HG03280 (cell line): ENCODE data around the gene SEPTIN5.

ENCODE experiments used
- ATAC-seq: cut with Tn5 transposase; IDR thresholded peaks from one replicate; pipeline ENCODE4 v1.9.1; 2021; ENCODE audit warnings: mild to moderate bottlenecking, moderate library complexity; ENCODE audit not compliant: unreplicated experiment

The SEPTIN5 gene

DNA sequence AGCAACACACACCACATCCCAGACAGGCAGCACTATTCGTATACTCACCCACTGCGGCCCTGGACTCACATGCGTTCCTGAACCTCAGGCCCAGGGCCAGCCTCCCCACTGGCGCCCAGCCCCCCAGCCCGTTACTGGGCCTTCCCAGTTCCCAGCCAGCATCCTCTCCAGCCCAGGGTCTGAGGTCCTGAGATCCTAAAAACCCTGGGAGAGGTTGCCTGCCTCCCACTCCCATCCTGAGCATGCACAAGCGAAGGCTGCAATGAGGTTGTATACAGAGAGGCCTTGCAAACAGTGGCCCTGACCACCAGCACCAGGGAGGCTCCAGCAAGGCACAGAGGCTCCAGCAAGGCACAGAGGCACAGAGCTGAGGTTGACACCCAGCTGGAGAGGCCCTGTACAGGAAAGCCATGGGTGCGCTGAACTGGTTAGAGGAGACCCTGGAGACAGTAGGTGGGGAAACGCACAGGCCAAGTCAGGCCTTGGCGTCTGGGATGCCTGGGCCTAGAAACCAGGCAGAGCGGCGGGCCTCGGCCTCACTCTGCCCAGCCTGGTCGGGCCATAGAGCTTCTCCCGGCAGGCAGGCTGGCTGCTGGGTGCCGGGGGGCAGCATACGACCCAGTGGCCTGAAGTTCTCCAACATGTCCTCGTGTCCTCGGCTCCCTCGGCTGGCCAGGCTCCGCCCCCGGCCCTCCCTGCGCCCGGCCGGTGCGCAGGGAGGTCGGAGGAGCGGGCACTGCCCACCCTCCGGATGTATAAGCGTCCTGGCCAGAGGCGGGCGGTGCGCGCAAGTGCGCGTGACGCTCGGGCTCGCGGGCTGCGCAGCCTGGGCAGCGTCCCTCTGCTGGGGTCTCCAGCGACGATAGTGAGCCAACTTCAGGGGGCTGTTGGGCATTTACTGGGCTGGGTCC lies 43.9 kb downstream of the SEPTIN5 start:
- ATAC-seq, result no peak

DNA sequence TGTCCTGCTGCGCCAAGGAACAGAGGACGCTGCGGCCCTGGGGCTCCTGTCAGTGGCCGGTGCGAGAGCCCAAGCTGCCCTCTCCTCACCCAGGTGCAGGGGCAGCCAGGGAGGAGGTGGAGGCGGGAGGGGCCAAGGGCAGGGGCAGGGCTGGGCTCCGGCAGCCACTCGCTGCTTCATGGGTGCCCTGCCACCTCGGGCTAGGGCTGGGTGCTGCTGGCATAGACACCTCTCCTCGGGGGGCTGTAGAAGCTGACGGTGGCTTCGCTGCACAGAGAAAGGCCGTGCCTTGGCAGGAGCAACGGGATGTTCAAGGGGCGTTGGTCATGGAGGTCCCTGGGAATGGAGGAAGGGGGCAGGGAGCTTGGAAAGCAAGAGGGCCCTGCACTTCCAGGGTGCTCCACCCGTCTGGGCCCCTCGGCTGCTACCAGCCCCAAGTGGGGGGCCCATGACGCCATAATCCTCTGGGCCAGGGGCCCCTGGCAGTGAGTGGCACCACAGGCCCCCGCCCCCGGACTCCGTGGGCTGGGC lies 44.7 kb downstream of the SEPTIN5 start:
- no peak for ATAC-seq

DNA sequence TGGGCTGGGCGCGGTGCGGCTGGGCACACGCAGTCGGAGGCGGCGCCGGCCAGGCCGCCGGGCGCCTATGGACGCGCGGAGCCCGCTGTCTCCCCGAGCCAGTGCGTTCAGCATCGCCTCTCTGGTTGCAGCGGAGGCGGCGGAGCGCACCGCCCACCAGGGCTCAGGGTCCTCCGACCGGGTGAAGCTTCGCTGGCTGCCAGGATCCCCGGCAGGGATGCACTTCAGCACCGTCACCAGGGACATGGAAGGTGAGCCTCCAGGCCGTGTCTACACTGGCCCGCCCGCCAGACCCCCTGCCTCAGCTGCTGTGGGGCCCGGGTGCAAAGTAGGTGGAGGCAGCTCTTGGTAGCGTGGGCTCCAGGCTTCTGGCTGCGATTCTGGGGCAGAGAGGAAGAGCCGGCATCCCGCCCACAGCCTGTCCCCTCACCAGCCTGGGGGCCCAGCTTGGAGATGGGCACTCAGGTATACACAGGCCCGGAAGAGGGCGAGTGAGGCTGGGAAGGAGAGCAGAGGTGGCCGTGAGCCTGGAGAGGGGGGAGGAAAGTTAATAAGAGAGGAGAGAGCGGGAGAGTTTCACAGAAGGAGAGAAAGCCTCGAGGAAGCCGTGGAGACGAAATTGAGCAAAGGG lies 45.2 kb downstream of the SEPTIN5 start:
- no peak for ATAC-seq

DNA sequence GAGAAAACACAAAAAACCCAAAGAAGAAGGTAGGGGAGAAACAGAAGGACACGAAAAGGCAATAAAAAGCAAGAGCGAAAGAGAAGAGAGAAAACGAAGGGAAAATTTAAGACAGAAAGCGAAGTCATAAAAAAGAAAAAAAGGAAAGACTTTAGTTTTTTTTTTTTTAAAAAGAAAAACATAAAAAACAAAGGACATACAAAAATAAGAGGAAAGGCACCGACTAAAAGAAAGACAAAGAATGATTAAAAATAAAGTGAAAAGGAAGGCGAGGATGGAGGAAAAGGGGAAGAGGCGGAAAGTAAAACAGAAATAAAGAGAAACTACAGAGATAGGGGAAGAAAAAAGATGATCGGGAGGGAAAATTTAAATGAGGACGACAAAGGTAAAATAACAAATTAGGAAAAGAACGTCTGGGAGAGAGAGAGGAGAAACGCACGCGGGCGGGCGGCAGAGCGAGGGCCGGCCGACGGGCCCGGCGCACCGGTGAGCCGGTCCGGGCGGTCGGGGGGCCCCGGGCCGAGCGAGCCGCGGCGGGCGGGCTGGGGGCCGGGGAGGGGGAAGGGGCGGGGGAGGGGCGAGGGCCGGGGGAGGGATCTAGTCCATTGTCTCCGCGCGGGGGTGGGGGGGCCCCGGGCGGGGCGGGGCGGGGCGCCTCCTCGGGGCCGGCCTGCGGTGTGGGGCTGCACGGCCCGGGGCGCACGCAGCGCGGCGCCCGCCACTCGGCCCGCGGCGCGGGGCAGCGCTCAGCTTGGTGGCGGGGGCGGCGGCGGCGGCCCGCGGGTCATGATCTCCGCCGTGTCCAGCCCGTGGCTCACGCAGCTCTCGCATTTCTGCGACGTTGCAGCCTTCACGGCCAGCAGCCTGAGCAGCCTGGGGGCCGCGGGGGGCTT lies 46.0 kb downstream of the SEPTIN5 start, which contains the start of gene TBX1:
Gene TBX1 (plus strand): TSS at position 721 of the 893 bp plus-strand sequence. CDS start 66 bp downstream, at position 787.
- no peak for ATAC-seq

DNA sequence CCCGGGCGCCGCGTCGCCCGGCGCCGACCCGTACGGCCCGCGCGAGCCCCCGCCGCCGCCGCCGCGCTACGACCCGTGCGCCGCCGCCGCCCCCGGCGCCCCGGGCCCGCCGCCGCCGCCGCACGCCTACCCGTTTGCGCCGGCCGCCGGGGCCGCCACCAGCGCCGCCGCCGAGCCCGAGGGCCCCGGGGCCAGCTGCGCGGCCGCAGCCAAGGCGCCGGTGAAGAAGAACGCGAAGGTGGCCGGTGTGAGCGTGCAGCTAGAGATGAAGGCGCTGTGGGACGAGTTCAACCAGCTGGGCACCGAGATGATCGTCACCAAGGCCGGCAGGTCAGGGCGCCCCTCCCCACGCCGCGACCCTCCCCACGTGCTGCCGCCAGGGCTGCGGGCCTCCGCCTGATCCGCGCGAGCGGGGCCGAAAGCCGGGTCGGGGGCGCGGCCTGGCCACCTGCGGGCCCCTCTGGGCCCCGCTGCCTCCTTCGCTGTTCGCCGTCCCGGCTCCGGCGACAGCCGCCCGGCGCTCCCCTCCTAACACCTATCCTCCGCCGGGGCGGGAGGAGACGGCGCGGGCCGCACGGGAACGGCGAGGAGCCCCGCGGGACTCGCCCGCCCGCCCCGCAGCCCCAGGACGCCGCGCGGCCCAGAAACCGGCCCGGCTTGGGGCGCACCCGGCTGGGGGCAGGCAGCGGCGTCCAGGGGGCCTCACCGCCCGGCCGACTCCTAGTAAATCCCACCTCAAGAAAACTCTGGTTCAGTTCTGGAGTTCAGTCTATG lies 46.8 kb downstream of the SEPTIN5 start:
- no peak for ATAC-seq

DNA sequence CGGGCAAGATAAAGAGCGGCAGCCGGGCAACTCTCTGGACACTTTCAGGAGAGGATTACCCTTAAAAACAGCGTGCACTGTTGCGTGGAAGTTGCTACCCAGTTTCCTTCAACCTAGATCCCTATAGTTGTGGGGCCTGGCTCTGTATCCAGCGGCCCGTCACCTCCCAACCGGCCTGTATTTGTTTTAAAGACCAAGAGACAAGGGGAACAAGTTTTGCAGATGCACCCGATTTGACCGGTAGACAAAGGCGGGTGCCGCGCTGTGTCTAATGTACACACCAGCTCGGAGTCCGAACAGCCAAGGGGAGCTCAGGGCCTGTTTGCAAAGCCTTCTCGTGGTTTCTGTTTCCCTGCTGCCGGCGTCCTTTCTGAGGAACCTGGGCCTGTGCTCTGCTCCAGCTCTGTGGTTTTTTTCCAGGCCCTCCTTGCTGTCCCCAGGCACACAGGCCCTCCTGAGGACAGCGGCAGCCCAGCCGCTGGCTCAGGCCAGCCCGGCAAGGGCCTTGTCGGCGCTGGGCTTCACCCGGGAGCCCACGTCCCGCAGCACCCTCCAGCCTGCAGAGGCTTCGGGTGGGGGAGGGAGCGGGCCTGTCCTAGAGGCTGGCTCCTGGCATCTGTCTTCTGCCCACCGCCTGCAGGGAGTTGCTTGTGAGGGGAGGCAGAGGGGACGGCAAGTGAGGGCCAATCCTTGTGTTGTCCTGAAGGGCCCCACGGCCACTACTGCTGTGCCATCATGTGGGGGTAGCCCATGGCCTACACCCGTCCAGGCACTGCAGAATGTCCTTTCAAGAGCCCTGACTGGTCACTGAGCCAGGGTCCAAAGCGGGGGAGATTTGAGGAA lies 47.6 kb downstream of the SEPTIN5 start:
- ATAC-seq, result no peak

DNA sequence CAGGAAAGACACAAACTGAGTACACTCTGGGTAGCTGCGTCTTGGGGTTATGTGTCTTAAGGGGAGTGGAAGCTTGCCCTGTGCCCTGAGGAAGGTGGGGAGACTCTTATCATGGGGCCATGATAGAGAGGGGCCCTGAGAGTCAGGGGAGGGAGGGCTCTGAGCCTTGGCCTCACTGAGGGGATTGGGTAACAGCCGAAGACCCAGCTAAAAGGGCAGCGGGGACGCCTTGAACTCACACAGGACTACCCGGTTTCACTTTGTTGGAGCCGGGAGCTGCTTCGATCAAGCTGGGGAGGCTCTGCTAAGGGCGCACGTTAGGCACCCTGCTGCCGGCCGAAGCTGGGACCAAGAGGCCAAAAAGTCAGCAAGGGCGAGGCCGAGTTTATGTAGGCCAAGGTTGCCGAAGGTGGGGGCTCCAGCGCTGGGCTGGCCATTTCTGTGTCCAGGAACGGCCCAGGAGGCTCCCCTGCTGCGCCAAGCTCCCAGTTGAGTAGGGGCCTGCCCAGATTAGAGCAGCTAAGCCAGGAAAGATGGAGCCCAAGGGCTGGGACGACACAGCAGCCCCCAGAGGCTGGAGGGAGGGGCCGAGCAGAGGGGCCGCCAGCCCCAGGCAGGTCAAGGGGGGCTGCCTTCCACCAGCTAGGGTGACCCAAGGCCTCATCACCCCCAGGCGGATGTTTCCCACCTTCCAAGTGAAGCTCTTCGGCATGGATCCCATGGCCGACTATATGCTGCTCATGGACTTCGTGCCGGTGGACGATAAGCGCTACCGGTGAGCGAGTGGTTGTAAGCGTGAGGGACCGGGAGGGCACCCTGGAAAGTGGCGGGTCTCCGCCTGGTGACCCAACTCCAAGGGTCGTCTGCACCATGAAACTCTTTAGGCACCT lies 48.5 kb downstream of the SEPTIN5 start:
- no peak for ATAC-seq

DNA sequence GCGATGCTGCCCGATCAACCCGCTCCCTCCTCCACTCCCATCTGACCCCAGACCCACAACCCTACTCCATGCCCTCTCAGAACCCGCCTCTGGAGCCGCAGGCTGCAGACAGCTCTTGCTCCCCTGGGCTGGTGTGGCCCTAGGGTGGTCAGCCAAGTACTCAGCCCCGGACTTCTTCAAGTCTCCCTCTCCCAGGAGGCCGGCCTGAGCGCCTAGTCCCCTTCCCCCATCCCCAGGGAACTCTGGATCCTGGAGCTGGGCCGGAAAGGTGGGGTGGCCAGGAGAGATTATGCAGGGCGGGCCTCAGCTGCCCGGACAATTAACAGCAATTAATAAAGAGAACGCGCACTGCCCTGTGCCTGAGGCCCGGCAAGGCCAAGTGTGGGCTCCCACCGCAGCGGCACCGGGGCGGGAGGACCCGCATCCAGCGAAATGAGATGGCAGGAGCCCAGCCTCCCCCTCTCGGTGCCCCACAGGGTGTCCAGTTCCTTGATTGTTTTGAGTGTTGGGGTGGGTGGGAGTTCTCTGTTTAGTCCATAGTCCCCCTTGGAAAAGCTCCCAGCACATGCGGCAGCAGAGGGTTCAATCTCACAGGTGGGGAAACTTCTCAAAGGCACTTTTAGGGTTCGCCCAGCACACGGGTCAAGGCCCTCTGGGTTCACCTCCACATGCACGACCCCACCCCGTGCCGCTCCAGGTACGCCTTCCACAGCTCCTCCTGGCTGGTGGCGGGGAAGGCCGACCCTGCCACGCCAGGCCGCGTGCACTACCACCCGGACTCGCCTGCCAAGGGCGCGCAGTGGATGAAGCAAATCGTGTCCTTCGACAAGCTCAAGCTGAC lies 49.4 kb downstream of the SEPTIN5 start:
- no peak for ATAC-seq

DNA sequence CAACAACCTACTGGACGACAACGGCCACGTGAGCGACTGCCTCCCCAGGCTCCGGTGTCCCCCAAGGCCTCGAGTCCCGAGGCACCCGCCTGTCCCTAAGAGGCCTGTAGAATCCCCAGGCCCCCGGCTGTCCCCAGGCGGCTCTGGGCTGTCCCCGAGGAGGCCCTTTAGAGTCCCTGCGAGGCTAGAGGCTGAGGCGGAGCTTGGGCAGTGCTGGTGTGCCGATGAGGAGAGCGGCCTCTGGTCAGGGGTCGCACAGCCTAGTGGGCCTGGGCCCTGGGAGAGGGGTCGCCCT lies 49.9 kb downstream of the SEPTIN5 start:
- no peak for ATAC-seq

DNA sequence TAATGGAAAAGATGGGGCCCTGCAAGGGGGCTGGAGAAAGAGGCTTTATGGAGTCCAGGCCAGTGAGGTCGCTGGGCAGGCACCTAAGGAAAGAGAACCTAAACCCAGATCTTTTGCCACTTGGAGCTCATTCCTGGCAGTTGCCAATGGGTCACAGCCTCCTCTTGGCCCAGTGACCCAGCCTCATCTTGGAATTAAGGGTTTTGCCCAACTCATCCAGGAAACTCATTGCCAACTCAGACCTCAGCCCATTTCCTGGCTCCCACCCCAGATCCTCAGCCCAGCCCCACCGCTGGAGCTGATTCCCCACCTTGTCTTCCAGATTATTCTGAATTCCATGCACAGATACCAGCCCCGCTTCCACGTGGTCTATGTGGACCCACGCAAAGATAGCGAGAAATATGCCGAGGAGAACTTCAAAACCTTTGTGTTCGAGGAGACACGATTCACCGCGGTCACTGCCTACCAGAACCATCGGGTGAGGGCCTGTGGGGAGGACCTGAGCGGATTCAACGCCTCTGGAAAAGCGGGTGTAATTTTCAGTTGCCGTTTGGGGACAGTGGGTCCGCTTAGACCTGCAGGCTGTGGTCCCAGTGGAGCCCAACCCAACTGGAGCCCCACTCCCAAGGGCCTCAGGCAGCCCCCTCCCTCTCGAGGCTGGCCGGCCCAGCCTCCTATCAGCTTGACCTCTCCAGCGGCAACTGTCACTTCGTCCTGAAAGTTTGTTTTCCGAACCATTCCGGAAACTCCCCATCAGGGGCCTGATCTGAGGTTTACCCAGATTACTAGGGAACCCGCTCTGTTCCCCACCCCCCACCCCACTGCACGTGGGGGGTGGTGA lies 50.6 kb downstream of the SEPTIN5 start:
- ATAC-seq, result no peak

DNA sequence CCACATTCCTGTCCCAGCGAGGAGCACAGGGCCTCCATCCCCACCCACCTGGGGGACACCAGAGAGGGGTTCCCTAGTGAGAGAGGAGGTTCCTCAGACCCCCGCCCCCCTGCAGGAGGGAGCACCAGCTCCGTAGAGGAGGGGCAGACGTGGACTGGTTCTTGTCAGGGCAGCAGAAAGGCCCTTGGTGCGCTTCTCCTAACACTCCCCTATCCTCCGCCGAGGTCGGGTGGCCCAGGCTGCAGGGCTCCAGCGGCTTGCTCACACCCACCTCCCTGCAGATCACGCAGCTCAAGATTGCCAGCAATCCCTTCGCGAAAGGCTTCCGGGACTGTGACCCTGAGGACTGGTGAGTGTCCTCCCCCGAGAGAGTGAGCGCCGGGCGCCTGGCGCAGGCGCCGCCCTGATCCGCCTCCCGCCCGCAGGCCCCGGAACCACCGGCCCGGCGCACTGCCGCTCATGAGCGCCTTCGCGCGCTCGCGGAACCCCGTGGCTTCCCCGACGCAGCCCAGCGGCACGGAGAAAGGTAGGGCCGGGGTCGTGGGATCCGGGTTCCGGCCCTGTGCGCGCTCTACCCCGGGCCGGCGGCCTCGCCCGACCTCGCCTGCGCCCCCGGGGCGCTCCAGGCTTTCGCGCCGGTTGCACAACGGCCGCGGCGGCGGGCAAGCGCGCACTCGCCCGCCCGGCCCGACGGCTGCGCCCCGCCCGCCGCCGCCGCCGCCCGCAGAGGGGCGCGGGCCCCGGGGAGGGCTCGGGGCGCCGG lies 51.4 kb downstream of the SEPTIN5 start:
- no peak for ATAC-seq

DNA sequence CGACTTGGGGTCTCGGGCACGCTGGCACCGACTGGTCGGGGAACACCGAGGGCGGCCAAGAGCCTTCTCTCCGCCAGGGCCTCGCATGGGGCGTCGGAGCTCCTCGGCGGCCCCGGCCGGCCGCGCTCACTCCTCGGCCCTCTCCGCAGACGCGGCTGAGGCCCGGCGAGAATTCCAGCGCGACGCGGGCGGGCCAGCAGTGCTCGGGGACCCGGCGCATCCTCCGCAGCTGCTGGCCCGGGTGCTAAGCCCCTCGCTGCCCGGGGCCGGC lies 51.9 kb downstream of the SEPTIN5 start:
- ATAC-seq, result no peak

DNA sequence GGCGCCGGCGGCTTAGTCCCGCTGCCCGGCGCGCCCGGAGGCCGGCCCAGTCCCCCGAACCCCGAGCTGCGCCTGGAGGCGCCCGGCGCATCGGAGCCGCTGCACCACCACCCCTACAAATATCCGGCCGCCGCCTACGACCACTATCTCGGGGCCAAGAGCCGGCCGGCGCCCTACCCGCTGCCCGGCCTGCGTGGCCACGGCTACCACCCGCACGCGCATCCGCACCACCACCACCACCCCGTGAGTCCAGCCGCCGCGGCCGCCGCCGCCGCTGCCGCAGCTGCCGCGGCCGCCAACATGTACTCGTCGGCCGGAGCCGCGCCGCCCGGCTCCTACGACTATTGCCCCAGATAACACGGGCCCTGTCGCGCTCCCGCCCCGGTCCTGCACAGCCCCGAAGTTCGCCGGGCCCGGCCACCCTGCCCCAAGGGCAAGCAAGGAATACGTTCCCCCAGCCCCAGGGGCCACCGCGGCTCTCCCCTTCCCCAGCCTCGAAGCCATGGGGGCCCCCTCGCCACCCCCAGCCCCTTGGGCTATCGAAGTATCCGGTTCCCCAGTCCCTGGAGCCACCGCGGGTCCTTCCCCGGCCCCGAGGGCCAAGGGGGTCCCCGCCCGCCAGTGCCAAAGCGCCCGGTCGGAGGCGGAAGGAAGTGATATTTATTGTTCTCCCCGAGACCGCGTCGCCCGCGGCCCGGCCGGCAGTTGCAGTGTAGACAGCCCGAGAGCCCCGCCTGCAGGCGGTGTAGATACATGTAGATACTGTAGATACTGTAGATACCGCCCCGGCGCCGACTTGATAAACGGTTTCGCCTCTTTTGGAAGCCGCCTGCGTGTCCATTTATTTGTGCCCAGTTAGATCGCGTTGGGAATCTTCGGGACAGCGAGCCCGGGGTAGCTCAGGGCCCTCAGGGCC lies 52.5 kb downstream of the SEPTIN5 start:
- no peak for ATAC-seq

DNA sequence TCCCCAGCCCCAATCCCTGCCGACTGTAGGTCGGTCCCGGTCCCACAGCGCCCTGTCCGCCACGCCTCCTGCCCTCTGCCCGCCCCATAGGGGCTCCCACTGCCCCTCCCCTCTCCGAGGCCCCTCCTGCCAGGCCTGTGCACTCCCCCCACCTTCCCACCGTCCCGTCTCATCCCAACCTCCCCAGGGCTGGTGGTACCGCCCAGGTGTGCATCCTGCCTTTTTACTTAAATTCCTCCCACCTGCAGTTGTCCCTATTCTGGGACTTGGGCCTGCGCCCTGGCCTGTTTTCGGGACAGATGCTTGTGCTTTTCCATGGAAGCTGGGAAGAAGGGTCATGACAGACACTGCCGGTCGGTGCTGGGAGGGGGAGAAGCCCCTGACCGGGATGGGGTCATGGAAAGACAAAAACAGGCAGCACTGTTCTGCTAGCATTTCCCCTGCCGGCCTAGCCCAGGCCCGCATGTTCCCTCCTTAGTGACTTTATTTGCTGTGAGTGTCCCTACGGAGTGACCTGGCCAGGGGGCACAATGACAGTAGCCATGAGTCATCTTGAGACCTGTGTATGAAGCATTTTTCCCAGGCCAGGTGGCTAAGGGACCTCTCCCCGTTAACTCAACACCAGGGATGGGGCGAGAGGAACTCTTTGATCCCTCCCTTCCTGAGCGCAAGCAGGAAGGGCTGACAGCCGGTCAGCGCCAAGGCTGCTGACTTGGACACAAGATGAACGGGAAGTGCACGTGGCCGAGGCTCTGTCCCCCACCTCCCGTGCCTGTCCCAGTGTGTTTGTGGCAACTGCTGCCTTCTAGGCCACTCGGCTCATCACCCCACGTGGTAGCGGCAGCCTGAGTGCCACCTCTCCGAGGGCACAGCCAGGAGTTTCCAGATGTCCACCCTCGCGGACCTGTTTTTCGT lies 53.4 kb downstream of the SEPTIN5 start:
- no peak for ATAC-seq
